Naive B cell (primary cell): Measurements from ENCODE around the gene ALOX15B. TPM values are rescaled to one million over a fixed set of nuclear protein-coding genes. Genes with fewer than 3 reads are reported as not detected.

ENCODE experiments used
- ATAC-seq, 2 donors: fragments of 150-1000 bp; cut with Tn5 transposase; 2 replicates each; pipeline ENCODE4 v1.10.0; 2021; ENCODE audit warnings: low read depth in 2 of 2, mild to moderate bottlenecking in 2 of 2, moderate library complexity in 2 of 2
- DNase-seq: peaks from one replicate; pipeline ENCODE4 v3.0.0; 2022
- H3K27ac Mint-ChIP-seq, 6 donors: one replicate each; pipeline ENCODE4 v1.8.0; 2020 to 2022; ENCODE audit warnings: mild to moderate bottlenecking in 6 of 6, mixed read lengths in 6 of 6, moderate library complexity in 5 of 6, inconsistent platforms in 2 of 6
- H3K27me3 Mint-ChIP-seq, 3 donors: one replicate each; pipeline ENCODE4 v1.8.0; 2021 to 2022; ENCODE audit warnings: mixed read lengths in 3 of 3, mild to moderate bottlenecking in 1 of 3
- H3K36me3 Mint-ChIP-seq, 2 donors: one replicate each; pipeline ENCODE4 v1.8.0; 2020 to 2022; ENCODE audit warnings: mixed read lengths in 2 of 2, inconsistent platforms in 1 of 2, mild to moderate bottlenecking in 1 of 2
- H3K4me1 Mint-ChIP-seq, 3 donors: one replicate each; pipeline ENCODE4 v1.8.0; 2020 to 2022; ENCODE audit warnings: mixed read lengths in 3 of 3, inconsistent platforms in 1 of 3, mild to moderate bottlenecking in 1 of 3, moderate library complexity in 1 of 3
- H3K4me3 Mint-ChIP-seq, 8 donors: one replicate each; pipeline ENCODE4 v1.8.0; 2020 to 2022; ENCODE audit warnings: mild to moderate bottlenecking in 8 of 8, mixed read lengths in 8 of 8, moderate library complexity in 8 of 8, inconsistent platforms in 2 of 8
- H3K9me3 Mint-ChIP-seq, 7 donors: one replicate each; pipeline ENCODE4 v1.8.0; 2020 to 2022; ENCODE audit warnings: mixed read lengths in 7 of 7, mild to moderate bottlenecking in 5 of 7, inconsistent platforms in 2 of 7, moderate library complexity in 1 of 7
- polyA plus RNA-seq, 6 donors: library from polyadenylated mRNA; unstranded; fragments of 300-500 nt; fragmentation: Illumina TruSeq; gene quantifications; one replicate each; pipeline ENCODE4 v1.2.3, GENCODE V29; 2021; ENCODE audit warnings: low read depth in 6 of 6

The ALOX15B gene
- not detected for polyA plus RNA-seq

DNA sequence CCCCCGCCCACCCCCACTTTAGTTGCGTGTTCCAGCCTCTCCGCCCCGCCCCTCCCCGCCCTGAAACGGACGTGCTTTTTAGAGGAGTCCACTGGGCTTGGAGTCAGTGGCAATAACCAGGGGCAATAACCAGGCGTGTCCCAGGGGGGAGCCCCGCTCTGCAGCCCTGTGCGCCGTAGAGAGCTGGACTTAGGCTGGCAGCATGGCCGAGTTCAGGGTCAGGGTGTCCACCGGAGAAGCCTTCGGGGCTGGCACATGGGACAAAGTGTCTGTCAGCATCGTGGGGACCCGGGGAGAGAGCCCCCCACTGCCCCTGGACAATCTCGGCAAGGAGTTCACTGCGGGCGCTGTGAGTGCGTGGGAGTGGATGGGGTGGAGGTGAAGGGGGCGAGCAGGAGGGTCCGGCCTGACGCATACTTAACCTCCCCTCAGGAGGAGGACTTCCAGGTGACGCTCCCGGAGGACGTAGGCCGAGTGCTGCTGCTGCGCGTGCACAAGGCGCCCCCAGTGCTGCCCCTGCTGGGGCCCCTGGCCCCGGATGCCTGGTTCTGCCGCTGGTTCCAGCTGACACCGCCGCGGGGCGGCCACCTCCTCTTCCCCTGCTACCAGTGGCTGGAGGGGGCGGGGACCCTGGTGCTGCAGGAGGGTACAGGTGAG, at the start of gene ALOX15B:
Gene ALOX15B, plus strand, starts transcription at position 106 of the 657 bp plus-strand sequence. Its CDS starts 97 bp downstream, at position 203.
- H3K4me1 Mint-ChIP-seq: peaks cover 0 to 17% (median 5%) of the 10 kb centered on the region in 3 donors
- no peak for DNase-seq
- H3K27me3 Mint-ChIP-seq: peaks cover 44 to 65% (median 50%) of the 10 kb centered on the region in 3 donors
- H3K4me3 Mint-ChIP-seq: peak within 1 kb of the TSS in 3 of 8 donors; percentile 1 to 63 (median 32)
- peak; percentile 41 to 52 for ATAC-seq
- peaks cover 0 to 11% of the 10 kb centered on the region in 2 donors for H3K36me3 Mint-ChIP-seq
- peak within 1 kb of the TSS in 1 of 6 donors; percentile 54 for H3K27ac Mint-ChIP-seq
- H3K9me3 Mint-ChIP-seq: peaks cover 0 to 4% (median 3%) of the 10 kb centered on the region in 7 donors

- peak; percentile 90 for DNase-seq
- Mint-ChIP-seq H3K9me3 (no peaks in the 10 kb centered on the region), H3K4me3 (peak overlapping the region; percentile 60 to 91 (median 84)), H3K27ac (peak overlapping the region in 5 of 6 donors; percentile 67 to 94 (median 81)), H3K4me1 (peaks cover 11 to 19% (median 19%) of the 10 kb centered on the region in 3 donors), H3K36me3 (no peaks in the 10 kb centered on the region), H3K27me3 (peaks cover 0 to 19% (median 12%) of the 10 kb centered on the region in 3 donors)
- peak; percentile 85 to 87 for ATAC-seq
These were observed 48.8 kb upstream of the ALOX15B start for GRCh38 chr17:7989781-7990655.

GRCh38 chr17:7992516-7992915, 46.3 kb upstream of the ALOX15B start:
- Mint-ChIP-seq H3K4me3 (no peak overlapping the region), H3K27ac (no peak overlapping the region)

DNA sequence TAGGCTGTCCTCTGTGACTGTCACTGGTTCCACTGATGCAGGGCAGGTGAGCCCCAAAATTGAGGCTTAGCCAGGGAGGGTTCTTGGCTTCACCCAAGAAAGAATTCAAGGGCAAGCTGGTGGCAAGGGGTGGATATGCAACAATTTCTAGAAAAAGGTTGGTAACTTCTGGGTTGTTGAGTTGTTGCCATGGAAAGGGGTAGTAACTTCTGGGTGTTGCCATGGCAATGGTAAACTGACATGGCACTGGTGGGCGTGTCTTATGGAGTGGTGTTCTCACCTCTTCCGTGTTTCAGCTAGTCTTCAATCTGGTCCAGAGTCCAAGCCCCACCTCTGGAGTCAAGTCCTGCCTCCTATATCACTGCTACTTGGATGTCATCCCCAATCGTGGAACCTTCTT, 45.9 kb upstream of the ALOX15B start:
- Mint-ChIP-seq H3K4me3 (peak overlapping the region in 1 of 8 donors; percentile 48), H3K4me1 (peaks cover 11 to 24% (median 19%) of the 10 kb centered on the region in 3 donors)

More at GRCh38 chr17:7992516-7992915, 46.3 kb upstream of the ALOX15B start:
- H3K27me3 Mint-ChIP-seq: peaks cover 8 to 15% (median 11%) of the 10 kb centered on the region in 3 donors
- DNase-seq: no peak
- no peaks in the 10 kb centered on the region for H3K9me3 Mint-ChIP-seq
- no peak for ATAC-seq
- peaks cover 11 to 24% (median 19%) of the 10 kb centered on the region in 3 donors for H3K4me1 Mint-ChIP-seq
- no peaks in the 10 kb centered on the region for H3K36me3 Mint-ChIP-seq

DNA sequence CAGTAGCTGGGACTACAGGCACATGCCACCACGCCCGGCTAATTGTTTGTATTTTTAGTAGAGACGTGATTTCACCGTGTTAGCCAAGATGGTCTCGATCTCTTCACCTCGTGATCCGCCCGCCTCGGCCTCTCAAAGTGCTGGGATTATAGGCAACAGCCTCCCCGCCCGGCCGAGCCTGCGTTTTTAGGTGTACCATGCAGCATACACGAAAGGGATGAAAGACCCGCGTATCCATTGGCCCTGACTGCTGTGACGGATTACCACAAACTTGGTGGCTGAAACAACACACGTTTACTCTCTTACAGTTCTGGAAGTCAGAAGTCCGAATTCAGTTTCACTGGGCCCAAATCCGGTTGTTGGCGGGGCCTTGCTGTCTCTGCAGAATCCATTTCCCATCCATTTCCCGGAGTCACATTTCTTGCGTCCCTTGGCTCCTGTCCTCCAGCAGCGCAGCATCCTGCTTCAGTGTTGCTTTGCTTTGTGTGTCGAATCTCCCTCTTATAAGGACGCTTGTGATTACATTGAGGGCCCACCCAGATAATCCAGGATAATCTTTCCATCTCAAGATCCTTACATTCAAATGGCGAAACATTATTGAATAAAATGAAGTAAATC, 44.8 kb upstream of the ALOX15B start:
- Mint-ChIP-seq H3K27me3 (peaks cover 0 to 22% (median 11%) of the 10 kb centered on the region in 3 donors), H3K9me3 (no peaks in the 10 kb centered on the region), H3K27ac (peak overlapping the region in 1 of 6 donors; percentile 65), H3K4me1 (peaks cover 8 to 19% (median 16%) of the 10 kb centered on the region in 3 donors), H3K4me3 (no peak overlapping the region), H3K36me3 (no peaks in the 10 kb centered on the region)
- ATAC-seq (no peak), DNase-seq (no peak)

More for the DNA sequence above, 45.9 kb upstream of the ALOX15B start:
- DNase-seq (no peak), ATAC-seq (no peak)
- H3K27ac Mint-ChIP-seq: peak overlapping the region in 2 of 6 donors; percentile 54 to 70
- H3K36me3 Mint-ChIP-seq: no peaks in the 10 kb centered on the region
- no peaks in the 10 kb centered on the region for H3K9me3 Mint-ChIP-seq
- H3K27me3 Mint-ChIP-seq: peaks cover 4 to 14% (median 11%) of the 10 kb centered on the region in 3 donors

- no peaks in the 10 kb centered on the region for H3K9me3 Mint-ChIP-seq
- H3K27me3 Mint-ChIP-seq: peaks cover 0 to 27% (median 12%) of the 10 kb centered on the region in 3 donors
- no peak for ATAC-seq
- peaks cover 0 to 6% (median 2%) of the 10 kb centered on the region in 3 donors for H3K4me1 Mint-ChIP-seq
- H3K27ac Mint-ChIP-seq: no peak overlapping the region
- no peak for DNase-seq
- no peaks in the 10 kb centered on the region for H3K36me3 Mint-ChIP-seq
- no peak overlapping the region for H3K4me3 Mint-ChIP-seq
These were observed 43.1 kb upstream of the ALOX15B start for GRCh38 chr17:7995724-7996123.

GRCh38 chr17:7997186-7997585, 41.7 kb upstream of the ALOX15B start:
- ATAC-seq (peak; percentile 66 to 70), DNase-seq (no peak)
- Mint-ChIP-seq H3K4me1 (peaks cover 5 to 11% (median 5%) of the 10 kb centered on the region in 3 donors), H3K36me3 (no peaks in the 10 kb centered on the region), H3K9me3 (no peaks in the 10 kb centered on the region), H3K27me3 (peaks cover 7 to 35% (median 23%) of the 10 kb centered on the region in 3 donors), H3K27ac (no peak overlapping the region), H3K4me3 (no peak overlapping the region)

DNA sequence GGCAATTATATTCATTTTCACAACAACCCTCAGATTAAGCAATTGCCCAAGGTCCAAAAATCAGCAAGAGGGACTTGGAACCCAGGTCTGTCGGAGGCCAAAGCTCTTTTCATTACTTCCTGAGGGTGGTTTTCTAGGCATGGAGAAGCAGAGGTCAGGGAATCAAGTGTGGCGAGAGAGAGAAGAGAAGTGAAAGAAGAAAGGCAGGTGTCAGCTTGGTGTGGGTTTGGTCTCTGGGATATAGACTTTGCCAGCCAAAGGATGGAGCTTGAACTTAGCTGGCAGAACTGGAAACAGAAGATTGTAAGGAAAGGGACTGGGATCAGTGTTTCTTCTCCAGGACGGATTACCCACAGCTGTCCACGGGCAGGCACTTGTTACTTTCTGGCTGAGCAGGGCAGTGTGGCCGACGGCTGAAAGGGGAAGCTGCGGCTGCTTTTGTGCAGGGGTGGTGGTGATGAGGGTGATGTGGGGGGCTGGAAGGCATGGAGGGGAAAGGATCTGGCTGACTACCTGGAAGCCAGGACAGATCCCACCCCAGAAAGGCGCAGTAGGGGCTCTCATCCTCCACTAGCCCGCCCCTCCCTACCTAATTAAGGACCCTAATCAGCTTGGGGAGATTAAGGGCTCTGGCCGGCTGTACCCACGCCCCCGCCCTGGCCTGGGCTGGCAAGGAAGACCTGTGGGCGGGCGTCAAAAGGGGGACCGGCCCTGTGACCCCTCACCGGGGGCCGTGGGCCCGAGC, 36.7 kb upstream of the ALOX15B start, which contains the start of gene GUCY2D:
Gene GUCY2D, plus strand, starts transcription at position 640 of the 745 bp plus-strand sequence. CDS start 433 bp downstream, outside the sequence.
- H3K27me3 Mint-ChIP-seq: peaks cover 28 to 61% (median 31%) of the 10 kb centered on the region in 3 donors
- H3K9me3 Mint-ChIP-seq: peaks cover 0 to 7% (median 4%) of the 10 kb centered on the region in 7 donors
- H3K4me3 Mint-ChIP-seq: peak within 1 kb of the TSS; percentile 48 to 94 (median 88)
- peak within 1 kb of the TSS in 1 of 6 donors; percentile 24 for H3K27ac Mint-ChIP-seq
- H3K4me1 Mint-ChIP-seq: peaks cover 7 to 13% (median 10%) of the 10 kb centered on the region in 3 donors
- H3K36me3 Mint-ChIP-seq: peaks cover 0 to 9% of the 10 kb centered on the region in 2 donors
- ATAC-seq (peak; percentile 79 to 81), DNase-seq (peak; percentile 46)

- Mint-ChIP-seq H3K27me3 (peaks cover 27 to 61% (median 36%) of the 10 kb centered on the region in 3 donors), H3K9me3 (peaks cover 0 to 7% (median 4%) of the 10 kb centered on the region in 7 donors), H3K4me1 (peaks cover 7 to 10% (median 10%) of the 10 kb centered on the region in 3 donors), H3K36me3 (peaks cover 0 to 9% of the 10 kb centered on the region in 2 donors), H3K27ac (no peak overlapping the region), H3K4me3 (peak overlapping the region in 5 of 8 donors; percentile 77 to 94 (median 91))
- ATAC-seq (no peak), DNase-seq (no peak)
These were observed 35.9 kb upstream of the ALOX15B start for GRCh38 chr17:8002721-8003593.

DNA sequence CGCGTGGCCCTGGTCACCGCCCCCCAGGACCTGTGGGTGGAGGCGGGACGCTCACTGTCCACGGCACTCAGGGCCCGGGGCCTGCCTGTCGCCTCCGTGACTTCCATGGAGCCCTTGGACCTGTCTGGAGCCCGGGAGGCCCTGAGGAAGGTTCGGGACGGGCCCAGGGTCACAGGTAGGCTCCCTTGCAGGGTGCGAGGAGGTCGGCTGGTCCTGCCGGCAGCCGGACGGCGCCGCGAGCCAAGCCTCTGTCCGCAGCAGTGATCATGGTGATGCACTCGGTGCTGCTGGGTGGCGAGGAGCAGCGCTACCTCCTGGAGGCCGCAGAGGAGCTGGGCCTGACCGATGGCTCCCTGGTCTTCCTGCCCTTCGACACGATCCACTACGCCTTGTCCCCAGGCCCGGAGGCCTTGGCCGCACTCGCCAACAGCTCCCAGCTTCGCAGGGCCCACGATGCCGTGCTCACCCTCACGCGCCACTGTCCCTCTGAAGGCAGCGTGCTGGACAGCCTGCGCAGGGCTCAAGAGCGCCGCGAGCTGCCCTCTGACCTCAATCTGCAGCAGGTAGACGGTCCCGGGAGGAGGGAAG, 35.2 kb upstream of the ALOX15B start:
- peaks cover 0 to 7% (median 4%) of the 10 kb centered on the region in 7 donors for H3K9me3 Mint-ChIP-seq
- peak overlapping the region in 3 of 8 donors; percentile 19 to 33 (median 24) for H3K4me3 Mint-ChIP-seq
- H3K36me3 Mint-ChIP-seq: peaks cover 0 to 9% of the 10 kb centered on the region in 2 donors
- ATAC-seq (no peak), DNase-seq (no peak)
- H3K27ac Mint-ChIP-seq: no peak overlapping the region
- peaks cover 7 to 10% (median 10%) of the 10 kb centered on the region in 3 donors for H3K4me1 Mint-ChIP-seq
- H3K27me3 Mint-ChIP-seq: peaks cover 27 to 65% (median 38%) of the 10 kb centered on the region in 3 donors

DNA sequence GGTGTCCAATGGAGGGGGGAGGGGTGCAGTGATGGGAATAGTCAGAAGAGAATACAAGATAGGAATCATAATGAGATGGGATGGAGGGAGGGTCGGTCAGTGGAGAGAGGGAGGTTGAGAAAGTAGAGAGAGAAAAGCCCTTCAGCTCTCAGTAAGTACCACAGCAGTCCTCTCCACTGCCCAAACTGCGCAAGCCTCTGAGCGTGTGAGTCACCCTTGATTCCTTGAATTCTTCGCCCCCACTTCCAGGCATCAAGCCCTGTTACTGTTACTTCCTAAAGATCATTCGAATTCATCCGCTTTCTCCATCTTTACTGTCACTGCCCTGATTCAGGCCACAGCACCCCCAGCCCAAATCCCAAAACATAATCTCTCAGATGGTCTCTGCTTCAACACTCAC, 34.0 kb upstream of the ALOX15B start:
- Mint-ChIP-seq H3K9me3 (peaks cover 0 to 7% (median 4%) of the 10 kb centered on the region in 7 donors), H3K36me3 (peaks cover 0 to 9% of the 10 kb centered on the region in 2 donors), H3K4me3 (peak overlapping the region in 1 of 8 donors; percentile 18), H3K4me1 (peaks cover 7 to 10% (median 10%) of the 10 kb centered on the region in 3 donors), H3K27ac (no peak overlapping the region), H3K27me3 (peaks cover 27 to 69% (median 41%) of the 10 kb centered on the region in 3 donors)
- ATAC-seq: no peak
- DNase-seq: no peak
